Activated CD4-positive, alpha-beta T cell treated with anti-CD3 and anti-CD28 coated beads, Interleukin-2, amount 50 U/mL, for 4 hours (primary cell): Measurements from ENCODE around the gene ZNF860.
"Not testable (repeated sequence)": the region's sequence is repeated elsewhere in the genome, so short reads cannot be mapped to it uniquely, and the experiment has no call there.

ENCODE experiments used
- DNase-seq, 2 experiments: peaks; one replicate each; pipeline ENCODE4 v3.0.0-alpha.2; 2020

Gene ZNF860

DNA sequence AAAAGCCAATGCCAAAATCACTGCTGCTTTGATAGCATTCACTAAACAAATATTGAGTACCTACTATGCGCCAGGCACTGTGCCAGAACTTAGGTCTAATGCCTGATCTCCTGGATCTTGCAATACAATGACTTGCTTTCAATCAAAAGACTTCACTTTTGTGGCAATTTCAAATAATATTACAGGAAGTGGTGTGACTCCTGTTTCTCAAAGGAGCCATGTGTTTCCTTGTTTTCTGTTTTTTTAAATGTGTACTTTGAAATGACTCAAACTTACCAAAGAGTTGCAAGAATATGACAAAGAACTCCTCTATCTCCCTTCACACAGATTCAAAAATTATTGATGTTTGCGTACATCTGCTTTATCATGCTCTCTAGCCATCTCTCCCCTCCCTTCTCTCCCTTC, 18.7 kb upstream of the ZNF860 start:
- no peak for DNase-seq

DNA sequence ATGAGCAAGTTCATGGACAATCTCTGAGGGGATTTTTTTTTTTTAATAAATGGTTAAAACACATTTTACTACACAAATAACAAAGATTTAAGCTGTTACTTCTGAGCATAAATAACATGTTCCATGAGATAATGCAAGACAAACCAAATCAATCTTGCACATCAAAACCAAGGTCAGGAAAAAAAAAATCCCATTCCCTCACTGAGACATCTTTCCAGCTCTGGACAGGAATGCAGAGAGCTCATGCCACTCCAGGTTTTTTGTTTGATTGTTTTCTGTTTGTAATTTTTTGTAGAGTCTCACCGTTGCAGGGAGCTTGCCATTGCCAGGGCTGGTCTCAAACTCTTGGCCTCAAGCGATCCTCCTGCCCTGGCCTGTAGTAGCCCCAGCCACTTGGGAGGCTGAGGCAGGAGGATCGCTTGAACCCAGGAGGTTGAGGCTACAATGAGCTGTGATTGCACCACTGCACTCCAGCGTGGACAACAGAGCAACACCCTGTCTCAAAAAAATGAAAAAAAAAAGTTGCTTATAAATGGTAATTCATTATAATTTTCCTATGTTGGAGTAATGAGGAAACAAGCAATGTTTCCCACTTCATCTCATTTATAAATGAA, 14.5 kb upstream of the ZNF860 start:
- DNase-seq, result no peak

DNA sequence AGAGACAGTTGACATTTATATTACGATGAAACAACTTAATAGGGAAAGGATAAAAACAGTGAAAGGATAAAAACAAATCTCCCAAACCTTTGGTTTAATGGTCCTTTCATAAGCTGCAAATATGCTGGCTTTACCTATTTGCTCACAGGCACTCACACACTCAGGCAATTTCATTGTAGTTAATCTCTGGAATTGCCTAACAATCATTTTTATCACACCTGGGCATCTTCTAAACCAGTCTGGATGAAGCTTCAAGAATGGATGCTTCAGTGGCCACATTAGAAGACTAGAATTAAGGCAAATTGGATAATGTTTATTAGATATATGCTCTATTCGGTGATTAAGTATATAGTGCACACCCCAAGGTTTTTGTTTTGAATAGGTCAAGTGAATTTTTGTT, 14.0 kb upstream of the ZNF860 start:
- DNase-seq, result no peak

DNA sequence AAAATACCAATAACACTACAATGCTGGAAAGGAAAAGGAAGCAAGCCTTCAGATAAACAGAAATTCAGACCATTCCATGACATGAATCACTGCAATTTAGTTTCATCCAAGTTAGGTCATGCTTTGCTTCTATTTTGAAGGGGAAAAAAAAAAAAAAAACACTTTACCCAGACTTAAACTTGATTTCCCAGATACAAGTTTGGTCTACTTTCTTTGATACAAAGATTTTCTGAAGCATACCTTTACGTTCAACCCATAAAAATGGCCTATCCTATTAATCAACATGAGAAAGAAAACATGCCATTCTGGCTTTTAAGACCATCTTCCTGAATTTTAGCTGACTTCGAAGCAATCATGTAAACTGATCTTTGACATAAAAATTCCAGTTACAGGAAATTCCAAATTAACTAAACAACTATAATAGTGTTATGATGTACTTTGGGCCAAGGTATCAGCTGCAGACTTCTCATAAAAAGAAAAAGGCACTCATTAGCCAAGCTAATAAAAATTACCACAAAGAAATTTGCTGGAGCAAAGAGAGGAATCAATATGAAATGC, 13.1 kb upstream of the ZNF860 start:
- no peak for DNase-seq

DNA sequence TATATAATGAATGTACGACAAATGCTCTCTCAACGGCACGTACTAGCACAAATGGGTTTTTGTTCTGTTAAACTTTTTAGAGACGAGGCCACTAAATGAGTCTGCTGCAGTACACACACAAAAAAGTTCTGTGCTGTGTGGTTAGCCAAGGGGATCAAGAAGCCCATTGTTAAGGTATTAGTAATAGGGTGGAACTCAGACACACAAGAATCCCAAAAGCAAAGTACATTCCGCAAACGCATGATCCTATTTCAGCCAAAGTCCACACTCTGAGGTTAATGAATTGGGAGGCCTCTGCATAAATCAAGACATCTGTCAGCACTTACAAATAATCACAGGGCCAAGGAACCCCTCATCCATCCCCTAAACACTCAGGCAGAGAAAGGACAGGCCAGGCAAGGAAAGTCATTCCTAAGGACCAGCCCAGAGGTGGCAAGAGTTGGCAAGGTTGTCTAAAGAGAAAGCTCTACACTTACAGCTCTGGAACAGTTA, 12.6 kb upstream of the ZNF860 start:
- no peak for DNase-seq

DNA sequence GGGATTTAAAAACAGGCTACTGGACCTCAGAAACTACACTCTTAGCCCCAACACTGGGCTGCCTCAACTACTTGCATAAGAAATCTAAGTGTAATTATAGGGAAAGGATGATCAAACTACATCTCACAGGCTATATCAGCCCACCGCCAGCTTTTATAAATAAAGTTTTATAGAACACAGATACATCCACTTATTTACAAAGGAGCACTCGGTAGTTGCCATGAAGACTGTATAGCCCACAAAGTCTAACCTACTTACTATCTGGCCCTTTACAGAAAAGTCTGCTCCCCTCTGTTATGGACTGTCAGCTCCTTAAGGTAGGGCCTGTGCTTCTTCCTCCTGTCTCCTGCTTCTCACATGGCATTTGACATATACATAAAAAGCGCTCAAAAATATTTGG, 9.9 kb upstream of the ZNF860 start:
- no peak for DNase-seq

DNA sequence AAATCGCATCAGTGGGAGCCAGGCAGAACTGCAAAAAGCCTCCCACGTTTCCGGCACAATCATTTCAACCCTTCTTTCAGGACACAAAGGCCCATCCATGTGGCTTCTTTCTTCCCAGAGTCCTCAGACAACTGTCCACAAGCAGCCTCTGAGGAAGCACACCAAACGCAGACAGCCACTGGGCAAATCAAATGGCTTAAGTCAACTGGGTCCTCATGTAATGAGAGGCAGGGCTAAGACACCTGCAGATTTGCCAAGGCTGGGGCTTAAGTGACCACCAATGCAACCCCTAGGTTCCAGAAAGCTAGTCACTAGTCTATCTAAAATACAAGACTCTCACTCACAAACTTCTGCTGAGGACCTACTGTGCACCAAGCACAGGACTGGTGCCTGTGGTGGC, 8.5 kb upstream of the ZNF860 start:
- no peak for DNase-seq

DNA sequence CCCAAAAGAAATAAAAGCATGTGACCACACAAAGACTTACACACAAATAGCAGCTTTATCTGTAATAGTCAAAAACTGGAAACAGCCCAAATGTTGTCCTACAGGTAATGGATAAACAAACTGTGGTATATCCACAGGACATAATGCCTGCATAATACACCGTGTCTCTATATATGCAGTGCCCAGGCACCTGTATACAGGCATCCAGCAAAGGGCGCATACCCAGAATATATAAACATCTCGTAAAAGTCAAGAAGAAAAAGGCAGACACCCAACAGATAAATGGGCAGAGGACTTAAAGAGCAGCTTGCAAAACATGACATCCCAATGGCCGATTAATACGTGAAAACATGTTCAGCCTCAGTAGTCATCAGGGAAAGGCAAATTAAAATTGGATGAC, 7.7 kb upstream of the ZNF860 start:
- DNase-seq, result no peak

DNA sequence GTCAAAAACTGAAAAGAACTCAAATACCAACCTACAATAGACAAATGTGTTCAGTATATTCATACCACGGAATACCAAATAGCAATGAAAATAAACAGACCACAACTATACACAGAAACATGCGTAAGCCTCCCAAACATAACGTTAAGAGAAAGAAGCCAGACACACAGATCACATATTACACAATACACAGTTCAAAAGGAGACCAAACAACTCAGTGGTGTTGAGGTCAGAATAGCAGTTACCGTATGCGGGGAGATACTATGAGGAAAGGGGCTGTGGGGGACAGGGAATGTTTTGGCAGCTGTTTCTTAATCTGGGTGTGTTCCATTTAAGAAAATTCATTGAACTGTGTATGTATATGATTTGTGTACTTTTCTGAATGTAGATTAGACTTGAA, 7.1 kb upstream of the ZNF860 start:
- no peak for DNase-seq

DNA sequence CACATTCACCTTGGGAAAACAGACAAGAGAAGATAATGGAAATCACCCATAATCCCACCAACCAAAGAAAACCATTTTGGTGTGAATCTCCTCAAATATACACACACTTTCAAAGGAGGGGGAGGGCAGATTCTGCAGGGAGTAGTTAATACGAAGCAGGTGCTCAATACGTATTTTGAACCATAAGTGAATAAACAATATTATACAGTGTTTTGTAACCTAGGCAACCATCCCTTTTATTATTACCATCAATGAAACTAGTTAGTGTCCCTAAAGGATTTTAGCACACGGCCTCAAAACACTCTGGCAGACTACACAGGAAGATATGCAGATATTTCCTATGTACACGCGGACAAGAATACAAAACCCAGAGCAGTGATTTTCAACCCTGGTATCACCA, 6.6 kb upstream of the ZNF860 start:
- DNase-seq, result no peak

DNA sequence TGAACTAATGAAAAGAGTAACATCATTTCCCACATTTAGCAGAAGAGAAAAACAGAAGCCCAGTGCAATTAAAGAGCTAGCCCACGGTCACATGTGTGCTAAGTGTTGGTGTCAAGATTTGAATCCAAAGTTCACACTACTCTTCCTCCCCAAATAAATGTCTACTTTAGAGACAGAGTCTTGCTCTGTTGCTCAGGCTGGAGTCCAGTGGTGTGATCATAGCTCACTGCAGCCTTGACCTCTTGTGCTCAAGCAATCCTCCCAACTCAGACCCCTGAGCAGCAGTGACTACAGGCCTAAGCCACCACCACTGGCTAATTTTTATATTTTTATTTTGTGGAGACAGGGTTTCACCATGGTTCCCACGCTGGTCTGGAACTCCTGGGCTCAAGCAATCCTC, 5.2 kb upstream of the ZNF860 start:
- DNase-seq, result no peak

DNA sequence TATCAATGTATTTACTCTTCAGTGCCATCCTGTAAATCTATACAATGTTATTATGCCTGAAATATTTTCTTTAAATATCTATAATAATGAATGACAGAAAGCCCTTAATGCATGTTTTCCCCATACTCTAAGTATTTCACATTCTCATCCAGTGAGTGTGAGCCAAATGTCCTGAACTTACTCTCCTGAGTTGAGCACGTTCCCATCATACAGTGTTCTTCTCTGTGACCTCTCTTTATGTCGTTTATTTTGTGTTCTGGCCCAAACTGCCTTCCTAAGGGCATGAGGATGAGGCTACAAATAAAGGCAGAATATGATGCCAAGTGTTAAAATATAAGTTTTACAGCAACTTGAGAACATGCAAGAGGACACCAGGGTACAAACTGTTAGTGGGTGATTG, 3.8 kb upstream of the ZNF860 start:
- DNase-seq, result no peak

DNA sequence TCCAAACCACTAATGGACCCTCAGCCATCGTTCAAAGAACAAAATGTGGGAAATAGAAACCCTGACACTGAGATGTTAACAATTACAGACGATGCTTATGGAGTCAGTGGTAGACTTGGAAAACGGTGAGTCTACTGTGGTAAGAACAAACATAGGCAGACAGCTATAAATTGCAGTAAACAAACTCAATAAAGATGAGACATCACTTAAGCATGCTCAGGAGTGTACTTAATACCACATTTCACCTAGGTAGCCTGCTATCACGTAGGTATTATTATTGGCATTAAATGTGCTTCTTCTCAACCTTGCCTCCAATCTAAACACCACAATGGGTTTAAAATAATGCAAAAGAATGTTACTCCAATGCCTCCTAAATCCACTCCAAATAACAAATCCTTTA, 3.0 kb upstream of the ZNF860 start:
- DNase-seq, result no peak

DNA sequence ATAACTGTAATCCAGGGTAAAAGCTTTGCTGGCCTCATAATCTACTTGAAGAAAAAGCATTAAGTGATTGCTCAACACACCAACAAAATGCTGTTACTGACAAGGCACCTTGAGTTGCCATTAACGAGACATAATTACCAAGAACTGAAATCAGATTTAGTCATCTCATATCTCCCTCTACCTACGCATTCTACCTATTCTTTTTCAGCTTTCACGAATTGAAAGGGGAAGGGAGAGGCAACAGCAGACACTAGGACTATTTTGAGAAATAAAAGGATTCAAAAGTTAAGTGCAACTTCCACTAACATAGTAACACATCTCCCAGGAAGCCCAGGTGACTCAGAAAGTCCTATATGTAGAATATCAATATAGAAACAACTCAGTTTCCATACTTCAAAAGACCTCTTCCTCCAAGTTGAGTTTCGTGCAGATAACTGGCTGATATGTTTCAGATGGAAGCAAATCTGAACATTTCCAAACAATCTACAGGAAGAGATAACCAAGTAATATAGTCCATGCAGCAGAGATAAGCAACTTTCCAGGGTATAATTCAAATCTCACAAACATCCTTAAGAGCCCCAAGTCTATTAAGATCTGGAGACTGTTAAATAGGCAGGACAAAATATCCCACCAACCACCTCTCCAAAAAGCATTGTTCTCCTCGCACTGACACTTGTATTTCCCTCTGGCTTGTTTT, 2.4 kb upstream of the ZNF860 start:
- no peak for DNase-seq

DNA sequence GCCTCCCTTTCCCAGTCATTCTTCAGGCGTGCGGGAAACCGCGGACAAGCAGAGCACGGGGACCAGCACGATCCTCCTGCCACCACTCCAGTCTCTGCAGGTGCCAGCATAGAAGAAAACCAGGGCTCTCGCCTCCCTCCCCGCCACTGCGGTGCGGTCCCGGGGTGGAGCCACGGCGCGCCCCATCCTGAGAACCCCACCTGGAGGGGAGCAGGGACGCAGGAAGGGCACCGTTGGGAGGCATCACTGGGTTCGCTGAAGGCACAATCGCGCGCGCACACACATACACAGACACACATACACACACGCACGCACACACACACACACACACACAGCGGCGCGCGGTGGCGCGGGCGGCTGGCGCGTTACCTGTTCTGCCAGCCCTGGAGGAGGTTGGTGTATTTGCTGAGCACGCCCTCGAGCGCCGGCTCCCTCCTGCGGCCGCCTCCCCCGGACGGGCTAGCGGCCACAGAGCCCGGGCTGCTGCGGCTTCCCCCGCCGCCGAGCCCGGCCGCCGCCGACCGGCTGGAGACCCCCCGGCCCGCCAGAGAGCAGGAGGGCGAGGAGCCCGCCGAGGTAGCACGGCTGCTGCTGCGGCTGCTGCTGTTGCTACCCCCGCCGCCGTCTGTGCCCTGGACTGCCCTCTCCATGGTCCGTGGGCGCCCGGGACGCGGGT, 882 bp upstream of the ZNF860 start:
- peak; percentile 31 to 35 for DNase-seq

DNA sequence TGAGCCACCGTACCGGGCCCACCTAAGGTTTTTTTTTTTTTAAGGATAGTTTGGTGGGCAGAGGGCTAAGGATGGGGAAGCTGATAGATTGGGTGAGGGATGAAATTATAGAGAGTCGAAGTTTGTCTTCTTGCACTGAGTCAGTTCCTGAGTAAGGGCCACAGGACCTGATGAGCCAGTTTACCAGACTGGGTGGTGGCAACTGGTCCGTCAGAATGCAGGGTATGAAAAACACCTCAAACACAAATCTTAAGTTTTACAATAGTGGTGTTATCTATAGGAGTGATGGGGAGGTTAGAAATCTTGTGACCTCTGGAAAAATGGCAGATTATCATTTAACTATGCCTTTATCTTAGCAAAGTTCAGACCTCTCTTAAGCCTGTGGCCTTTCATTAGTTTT, 2.8 kb downstream of the ZNF860 start:
- no peak for DNase-seq

DNA sequence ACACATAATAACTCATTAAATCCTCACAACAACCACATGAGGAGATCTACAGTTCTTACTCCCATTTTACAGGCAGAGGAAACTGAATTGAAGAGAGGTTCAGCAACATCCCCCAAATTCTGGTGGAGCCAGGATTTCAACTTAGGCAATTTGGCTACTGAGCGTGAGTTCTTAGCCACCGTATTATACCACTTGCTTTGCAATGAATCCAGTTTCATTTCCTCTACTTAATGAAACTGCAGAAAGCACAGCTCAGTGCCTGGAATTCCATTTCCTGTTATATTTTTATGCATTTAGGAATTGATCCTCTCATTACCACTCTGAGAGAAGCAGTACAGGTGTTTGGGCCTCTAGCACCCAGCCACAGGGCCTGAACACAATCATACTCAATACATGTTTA, 4.3 kb downstream of the ZNF860 start:
- no peak for DNase-seq

DNA sequence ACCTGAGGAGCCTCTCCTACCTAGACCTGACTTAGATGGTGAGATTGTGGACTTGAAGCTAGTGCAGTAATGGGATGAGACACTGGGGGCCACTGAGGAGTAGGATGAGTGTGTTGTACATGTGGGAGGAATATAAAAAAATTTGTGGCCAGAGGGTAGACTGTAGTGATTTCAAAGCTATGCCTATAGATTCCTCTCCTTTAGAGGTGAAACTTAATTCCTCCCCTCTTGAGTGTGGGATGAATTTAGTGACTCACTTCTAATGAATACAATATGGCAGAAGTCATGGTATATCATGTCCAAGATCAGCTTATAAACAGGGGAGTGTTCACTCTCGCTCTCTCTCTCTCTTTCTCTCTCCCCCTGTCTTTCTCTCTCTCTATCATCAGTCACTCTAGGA, 6.7 kb downstream of the ZNF860 start:
- DNase-seq, result no peak

DNA sequence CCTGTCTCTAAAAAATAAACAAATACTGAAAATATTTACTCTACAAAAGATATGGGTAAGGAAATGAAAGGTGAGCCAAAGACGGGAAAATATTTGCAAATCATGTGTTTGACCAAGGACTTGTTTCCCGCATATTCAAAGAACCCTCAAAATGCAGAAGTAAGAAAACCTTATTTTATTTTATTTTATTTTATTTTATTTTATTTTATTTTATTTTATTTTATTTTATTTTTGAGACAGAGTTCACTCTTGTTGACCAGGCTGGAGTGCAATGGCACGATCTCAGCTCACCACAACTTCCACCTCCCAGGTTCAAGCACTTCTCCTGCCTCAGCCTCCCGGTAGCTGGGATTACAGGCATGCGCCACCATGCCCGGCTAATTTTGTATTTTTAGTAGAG, 11.4 kb downstream of the ZNF860 start:
- DNase-seq, result not testable (repeated sequence)

DNA sequence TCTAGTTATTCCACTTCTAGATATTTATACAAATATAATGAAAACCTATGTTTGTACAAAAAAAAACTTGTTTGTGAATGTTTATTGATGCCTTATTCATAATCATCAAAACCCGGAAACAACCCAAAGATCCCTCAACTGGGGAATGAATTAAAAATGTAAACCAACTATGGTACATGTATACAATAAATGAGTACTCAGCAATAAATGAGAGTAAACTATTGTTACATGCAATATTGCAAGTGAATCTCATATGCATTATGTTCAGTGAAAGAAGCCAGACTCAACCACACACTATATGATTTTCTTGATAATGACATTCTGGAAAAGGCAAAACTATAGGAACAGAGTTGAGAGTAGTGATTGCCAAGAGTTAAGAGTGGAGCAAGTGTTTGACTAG, 12.3 kb downstream of the ZNF860 start:
- no peak for DNase-seq

DNA sequence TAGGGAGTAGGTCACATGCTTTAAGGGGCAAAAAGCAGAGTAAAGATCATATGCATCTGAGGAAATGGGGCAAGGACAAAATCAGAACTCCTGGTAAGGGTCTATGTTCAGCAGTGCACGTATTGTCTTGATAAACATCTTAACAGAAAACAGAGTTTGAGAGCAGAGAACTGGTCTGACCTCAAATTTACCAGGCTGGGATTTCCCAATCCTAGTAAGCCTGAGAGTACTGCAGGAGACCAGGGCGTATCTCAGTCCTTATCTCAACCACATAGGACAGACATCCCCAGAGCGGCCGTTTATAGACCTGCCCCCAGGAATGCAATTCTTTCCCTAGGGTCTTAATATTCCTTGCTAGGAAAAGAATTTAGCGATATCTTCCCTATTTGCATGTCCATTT, 13.5 kb downstream of the ZNF860 start:
- not testable (repeated sequence) for DNase-seq

DNA sequence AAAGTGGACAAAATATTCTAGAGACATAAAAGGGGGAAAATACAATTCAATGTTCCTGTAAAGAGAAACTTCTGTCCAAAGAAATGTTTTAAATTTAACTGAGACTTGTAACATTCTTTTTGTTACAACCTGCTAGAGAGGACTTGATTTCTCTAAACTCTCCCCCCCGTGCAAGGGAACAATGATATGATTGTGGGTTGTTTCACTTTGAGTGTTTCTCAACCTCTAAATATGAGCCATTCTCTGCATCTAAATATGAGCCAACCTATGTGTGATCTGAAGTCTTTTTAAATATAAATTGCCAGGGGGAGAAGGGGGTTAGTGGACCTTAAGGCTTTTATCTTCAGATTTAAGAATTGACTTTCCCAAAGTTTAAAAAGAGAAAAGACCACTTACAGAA, 14.6 kb downstream of the ZNF860 start:
- no peak for DNase-seq

DNA sequence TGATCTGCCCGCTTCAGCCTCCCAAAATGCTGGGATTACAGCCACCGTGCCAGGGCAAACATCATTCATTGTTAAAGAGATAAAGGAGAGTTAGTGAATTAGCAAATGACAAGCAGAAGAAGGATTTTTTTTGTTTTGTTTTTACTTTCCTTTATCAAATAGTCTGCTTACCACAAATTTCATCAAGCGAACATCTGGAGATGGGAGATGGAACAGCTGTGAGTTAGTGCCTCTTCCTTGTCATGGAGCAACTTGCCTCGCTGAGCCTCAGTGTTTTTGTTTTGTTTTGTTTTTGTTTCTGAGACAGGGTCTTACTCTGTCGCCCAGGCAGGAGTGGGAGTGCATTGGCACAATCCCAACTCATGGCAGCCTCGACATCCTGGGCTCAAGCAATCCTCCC, 15.9 kb downstream of the ZNF860 start:
- DNase-seq, result no peak

DNA sequence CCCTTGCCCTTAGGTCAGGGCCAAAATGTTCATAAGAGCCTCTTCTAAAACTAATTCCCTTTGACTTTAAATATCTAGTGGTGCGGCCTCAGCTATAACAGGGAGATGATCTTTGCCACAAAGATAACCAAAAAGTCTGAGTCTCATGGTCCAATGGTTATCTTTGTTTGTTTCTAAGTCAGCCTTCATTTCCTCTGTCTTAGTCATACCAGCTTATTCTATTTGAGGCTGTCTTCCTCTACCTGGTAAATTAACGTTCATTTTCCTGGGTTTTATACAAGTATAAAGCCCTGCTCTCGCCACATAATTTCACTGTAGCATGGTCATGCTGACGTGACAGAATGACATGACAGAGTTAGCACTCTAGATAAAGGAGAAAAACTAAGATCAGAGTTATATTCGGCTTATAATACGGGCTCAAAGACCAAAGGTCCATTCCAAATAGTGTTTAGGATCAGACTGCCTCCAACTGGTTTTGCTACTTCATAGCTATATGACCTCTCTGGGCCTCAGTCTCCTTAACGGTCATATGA, 18.4 kb downstream of the ZNF860 start:
- no peak for DNase-seq
